ENCODE data around the gene HNF1B.

The HNF1B gene

DNA sequence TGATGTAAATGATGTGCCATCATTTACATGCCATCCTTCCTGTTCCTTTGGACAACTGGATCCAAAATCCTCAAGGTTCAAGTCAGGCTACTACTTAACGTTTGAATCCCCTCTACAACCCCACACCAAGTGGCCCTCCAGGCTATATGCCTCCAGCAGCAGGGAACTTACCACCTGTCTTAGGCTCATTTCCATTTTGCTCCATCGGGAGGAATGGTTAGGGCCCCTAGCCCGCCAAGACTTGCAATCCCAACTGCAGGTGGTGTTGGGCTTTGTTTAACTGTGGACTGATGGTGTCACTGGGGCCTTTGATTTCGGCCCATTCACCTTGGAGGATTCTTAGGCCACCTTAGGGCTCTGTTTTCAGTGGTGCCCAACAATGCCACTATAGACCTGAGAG is 9.7 kb downstream of the HNF1B start:
- no peak for DNase-seq (ENCODE audit: low spot score)

DNA sequence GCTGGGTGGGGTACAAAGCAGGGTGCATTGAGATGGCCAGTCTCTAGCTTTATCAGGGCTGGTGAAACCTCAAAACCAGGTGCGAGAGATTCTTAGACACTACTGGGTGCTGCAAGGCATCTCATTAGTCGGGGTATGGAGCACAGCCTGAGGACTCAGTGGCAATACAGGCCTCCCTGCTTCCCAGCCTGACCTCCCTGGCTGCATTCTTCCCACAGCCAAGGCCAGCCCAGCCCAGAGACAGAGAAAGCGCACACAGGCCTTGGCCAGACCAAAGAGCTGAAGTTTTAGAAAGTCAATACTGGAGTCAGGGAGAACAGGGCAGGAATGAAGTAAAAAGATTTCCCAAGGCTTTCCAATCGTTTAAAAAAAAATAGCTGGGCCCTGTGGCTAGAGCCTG is 12.5 kb downstream of the HNF1B start:
- no peak for DNase-seq (ENCODE audit: low spot score)

DNA sequence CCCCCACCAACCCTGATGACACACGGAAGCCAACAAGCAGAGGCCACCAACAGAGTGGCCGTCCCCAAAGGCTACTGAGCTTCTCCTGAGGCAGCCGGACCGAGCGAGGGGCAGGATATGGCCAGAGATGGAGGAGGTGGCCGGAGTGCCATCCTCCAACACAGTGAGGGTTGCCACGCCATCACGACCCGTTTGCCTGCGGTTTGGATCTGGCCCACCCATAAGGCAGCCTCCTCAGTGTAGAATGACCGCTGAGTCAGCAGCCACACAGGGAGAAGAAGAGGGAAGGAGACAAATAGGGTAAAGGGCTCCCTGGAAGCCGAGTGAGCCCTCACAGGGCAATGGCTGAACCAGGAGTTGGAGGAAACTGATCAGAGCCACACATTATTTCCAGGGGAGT is 13.8 kb downstream of the HNF1B start:
- DNase-seq (ENCODE audit: low spot score) = no peak

DNA sequence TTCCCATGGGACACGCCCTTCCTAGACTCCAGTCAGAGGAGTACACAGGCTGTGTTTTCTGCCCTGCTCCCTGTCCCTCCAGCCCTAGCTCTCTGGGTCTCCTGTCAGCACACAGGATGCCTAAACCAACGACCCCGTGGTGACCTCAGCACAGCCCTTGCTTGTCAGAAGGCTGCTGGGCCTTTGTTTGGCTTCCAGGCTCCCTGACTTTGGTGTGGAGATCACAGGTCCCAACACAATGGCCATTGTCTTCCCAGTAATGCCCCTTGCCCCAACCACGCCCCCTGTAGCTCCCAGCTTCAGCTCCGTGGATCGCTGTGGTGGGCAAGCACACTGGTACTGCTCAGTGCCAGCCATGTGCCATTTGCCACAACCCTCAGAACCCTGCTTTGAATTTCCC is 15.0 kb downstream of the HNF1B start:
- no peak for DNase-seq (ENCODE audit: low spot score)

DNA sequence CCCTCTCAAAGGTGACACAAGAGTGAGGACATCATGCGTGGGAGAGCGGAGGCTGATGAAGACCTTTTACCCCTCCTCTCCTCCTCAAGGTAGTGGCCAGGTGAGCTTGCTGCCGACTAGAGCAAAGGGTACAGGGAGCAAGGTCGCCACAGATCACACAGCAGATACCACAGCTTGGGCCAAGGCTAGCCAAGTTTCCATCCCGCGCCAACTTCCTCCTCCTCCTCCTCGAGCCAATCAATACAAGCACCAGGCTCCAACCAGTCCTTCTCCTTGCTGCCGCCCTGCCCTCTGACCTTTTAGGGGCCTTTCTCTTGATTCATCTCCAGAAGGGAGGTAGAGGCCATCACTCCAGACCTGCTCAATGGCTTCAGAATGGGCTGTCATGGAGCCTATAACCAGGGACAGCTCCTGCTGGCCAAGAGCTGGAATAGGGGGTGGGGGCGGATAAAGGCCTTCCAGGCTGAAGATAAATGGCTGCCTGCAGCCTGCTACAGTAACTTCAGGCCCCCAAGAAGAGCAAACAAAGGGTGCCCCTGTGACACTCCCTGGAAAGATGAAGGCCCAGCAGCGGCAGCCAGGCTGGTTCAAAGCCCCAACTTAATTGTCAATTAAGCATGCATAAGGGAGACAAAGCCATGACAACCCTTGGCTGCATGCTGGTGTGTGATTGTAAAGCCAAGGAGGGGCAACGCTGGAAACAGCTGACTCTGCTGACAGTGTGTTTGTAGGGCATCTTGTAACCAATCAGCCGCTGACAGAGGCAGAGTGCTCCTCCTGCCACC is 17.8 kb downstream of the HNF1B start:
- DNase-seq (ENCODE audit: low spot score) = no peak

DNA sequence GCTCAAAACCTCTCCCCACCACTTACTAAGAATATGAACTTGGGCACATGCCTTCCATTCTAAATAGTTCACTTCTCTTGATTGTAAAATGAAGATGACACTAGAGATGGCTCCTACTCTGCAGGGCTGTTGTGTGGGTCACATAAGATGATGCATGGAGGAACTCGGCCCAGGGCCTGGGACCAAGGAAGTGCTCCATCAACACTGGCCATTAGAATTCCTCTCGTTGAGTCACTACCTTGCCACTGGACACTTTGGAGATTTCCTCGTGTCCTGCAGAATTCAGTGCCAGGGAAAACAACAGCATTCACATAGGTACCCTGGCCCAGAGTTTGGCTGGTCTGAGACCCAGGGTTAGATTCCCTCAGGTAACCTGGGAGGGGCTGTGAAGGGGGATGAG is 18.6 kb downstream of the HNF1B start:
- no peak for DNase-seq (ENCODE audit: low spot score)

DNA sequence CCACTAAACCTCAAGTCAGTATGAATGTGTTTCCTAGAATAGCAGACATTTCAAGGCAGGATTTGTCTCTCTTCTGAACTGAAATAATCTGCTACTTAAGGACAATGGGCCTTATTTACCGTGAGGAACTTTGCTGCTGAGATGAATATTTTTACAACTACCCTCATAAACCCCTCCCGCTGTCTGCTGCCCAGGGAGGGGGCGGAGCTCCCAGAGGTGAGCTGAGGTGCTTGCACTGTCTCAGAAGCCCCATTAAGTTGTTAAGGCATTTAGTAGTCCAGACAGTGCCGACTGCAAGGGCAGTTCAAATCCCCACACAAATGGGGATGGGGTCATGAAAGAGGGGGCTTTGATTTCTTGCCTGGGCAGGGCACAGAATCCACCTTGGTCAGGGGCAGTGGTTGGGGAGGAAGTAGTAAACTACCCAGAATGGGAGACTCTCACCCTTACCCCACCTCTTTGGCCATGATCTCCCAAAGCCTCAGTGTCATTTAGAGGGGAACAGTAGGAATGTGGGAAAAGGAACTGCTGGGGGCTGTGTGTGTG is 19.2 kb downstream of the HNF1B start:
- no peak for DNase-seq (ENCODE audit: low spot score)

DNA sequence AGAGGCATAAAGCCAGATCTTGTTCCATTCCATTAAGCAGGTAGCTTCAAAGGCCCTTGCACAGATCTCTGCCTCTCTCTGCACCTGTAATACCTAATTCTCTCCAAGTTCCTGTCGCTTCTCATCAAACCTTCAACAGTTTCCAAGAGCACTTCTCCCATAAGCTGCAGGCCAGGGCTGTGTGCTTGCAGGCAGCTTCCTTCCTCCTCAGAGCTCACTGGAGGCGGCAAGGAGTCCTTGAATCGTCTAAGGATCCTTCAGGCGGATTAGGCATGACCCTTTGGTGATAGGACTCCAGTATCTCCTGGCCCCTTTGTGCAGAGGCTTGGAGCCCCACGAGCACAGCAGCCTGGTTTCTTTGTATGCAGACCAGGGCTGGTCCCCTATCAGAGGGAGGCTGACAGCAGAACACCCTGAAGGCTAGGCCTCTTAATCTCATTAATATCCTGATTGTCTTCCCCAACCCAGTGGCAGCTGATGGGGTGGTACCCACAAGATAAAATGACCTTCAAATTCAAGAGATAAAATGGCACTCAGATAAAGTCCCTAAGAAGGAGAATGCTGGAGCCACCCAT is 19.8 kb downstream of the HNF1B start:
- no peak for DNase-seq (ENCODE audit: low spot score)

DNA sequence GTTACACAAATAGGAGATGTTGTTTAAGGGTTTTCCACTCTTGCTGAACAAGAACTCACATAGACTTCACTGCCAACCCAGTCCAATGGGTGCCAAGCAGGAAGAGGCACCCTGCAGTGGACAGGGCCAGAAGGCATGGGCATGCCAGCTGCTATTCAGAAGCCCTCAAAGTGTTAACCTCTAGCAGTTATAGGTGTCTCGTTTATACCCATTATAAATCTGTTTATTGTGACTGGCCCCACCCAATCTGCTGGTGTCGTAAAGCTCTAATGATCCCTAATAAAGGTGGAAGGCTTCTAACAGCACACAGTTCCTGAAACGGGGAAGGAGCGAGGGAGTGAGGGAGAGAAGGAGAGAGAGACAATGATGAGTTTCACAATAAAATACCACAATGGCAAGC is 23.9 kb downstream of the HNF1B start:
- no peak for DNase-seq (ENCODE audit: low spot score)

DNA sequence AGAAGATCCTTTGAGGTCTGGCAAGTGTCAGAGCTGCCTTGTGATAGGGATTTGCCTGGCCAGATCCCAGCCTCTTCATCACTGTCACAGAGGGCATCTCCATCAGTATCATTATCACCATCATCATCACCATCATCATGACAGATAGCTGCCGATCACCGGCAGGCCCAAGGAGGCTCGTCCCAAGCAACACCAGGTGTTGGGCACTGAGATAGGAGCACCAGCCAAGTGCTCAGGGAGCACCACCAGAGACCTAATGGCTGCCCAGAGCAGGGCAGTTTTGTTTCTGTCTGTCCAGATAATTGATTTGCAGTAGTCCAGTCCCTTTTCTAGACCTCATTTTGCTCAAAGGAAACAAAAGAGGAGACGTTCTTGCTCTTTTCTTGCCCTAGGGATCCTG is 25.0 kb downstream of the HNF1B start:
- no peak for DNase-seq (ENCODE audit: low spot score)

DNA sequence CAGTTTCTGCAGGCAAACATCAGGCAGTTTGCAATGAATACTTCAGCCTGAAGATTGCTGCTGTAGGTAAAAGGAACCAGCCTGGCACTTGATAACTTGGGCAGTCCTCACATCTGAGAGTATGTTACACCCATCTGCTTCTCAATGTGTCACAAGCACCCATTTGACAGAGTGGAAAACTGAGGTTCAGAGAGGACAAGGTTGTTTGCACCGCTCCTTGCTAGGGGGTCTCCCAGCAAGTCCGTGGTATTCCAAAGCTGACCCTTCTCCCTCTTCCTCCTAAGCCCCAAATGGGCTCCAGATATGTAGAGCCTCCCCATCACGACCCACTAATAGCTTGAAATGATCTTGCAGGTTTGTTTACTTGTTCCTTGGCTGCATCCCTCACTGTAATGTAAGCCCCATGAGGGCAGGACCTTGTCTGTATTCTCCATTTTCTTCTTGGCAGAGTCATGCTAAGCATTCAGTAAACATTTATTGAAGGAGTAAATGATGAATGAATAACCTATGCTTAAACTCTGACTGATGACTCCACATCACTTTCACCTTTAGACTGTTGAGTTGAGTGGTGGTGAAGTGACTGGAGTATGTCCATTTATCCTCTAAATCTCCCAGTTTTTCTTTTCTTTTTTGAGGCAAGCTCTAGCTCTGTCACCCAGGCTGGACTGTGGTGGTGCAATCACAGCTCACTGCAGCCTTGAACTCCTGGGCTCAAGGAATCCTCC is 26.4 kb downstream of the HNF1B start:
- DNase-seq (ENCODE audit: low spot score) = no peak

DNA sequence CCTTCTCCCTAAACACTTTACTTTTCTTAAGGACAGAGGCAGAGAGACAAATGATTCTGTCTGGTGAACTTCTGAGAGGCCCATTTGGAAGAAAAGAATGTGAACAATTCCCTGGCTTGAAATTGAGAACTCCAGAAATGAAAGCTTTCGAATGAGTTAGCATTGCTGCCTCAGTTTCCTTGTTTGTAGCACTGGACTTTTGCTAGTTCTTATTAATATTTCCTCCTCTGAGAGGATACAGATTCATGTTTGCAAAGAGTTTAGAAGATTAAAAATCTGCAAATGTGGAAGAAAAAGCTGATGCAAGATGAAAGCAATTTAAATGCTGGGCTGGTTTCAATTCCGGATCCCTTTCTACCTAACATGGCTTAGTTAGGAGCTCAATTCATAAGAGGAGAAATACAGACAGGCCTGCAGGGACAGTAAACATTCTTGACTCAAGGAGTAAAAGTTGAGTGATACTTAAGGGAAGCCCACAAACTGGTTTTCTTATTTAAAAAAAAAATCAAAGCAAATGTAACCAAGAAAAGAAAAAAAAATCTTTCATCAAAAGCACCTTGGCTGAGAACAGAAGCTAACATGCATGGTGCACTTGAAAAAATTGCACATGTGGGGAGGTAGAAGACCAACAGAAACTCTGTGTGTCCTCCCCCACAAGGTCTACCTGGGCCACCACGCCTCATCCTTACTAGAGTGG is 27.1 kb downstream of the HNF1B start:
- no peak for DNase-seq (ENCODE audit: low spot score)

DNA sequence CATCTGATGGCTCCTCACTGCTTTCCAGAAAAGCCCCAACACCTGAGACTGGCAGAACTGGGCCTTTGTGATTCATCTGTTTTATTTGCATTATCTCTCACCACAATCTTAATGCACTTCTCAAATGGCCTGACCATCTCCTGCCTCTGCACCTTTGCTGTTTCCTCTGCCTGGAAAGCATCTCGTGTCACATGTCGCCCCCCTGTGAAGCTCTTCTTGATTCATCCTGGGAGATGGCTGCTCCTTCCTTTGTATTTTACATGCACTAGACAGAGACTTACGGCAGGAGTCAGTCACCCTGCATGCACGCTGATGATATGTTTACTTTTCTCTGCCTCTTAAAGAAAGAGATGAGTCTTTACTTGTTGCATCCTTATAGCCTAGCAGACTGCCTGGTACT is 30.0 kb downstream of the HNF1B start:
- no peak for DNase-seq (ENCODE audit: low spot score)

DNA sequence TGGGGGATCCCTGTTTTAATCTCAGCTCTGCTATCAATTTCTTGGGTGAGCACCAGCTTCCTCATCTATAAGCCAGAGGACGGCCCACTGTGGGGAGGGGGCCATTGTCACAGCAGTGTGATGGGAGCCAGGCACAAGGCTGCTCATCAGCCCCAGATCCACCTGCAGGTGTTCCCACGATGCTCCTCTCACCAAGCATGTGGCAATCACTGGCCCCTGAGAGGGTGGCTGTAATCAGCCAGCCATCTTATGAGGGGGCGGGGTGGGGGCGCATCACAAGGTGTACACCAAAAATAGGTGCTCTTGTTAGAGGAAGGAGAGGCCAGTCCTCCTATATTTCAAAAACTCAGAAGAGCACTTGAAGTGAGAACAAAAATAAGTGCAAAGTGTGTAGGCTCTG is 31.2 kb downstream of the HNF1B start:
- DNase-seq (ENCODE audit: low spot score) = no peak

DNA sequence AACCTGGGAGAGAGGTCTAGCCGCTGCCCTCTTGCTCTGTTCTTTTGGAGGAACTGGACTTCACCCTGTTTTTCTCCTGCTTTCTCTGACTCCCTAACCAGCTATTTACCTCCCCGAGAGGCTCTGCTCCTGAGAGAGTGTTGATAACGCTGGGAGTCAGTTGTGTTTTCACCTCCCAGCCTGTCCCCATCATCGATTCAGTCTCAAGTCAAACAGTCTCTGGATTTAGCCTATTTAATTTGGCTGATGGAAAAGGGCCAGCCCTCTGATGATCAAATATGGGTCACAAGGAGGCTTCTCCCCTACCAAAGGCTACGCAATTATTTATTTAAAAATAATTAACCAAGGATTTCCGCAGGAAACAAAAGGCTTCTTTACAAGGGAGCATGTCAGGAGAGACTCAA is 31.8 kb downstream of the HNF1B start:
- no peak for DNase-seq (ENCODE audit: low spot score)

DNA sequence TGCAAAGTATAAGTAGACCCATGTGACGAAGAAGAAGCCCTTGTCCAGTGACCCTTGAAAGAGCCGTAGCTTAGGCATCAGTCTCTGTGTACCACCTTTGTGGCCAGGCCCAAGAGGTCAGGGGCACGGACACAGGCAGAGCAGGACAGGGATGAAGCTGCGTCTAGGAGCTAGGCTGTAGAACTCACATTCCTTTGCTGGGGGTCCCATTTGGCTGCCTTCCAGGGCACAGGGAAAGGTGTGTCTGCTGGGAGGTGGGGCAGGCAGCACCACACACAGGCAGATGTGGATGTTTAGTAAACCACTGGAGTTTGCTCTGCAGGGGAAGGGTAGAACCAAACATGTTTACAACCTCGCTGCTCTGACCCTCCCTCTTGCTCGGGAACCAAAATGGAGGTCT is 33.7 kb downstream of the HNF1B start:
- DNase-seq (ENCODE audit: low spot score) = no peak

DNA sequence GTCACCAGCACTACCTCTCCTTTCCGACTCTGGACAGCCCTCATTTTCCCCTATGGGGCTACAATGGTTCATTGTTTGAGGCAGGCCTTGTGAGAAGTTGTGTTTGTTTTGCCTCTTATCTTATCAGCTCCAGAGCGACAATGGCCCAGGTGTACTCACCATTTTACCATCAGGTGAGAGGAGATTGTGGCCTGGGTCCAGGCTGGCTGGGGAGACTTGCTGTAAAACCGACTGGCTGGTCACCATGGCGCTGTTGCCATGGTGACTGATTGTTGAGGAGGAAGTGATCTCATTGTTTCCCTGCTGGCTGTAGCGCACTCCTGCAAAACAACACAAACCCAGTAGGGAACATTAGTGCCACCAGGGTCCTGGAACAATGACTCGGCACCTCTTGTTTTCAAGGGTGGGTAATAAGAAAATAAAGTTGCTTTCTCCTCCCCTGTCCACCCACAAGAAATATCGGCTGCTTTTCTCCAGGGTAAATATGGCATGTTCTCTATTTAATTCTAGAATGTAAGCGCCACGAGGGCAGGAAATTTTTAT is 34.4 kb downstream of the HNF1B start:
- DNase-seq (ENCODE audit: low spot score) = peak; percentile 40

DNA sequence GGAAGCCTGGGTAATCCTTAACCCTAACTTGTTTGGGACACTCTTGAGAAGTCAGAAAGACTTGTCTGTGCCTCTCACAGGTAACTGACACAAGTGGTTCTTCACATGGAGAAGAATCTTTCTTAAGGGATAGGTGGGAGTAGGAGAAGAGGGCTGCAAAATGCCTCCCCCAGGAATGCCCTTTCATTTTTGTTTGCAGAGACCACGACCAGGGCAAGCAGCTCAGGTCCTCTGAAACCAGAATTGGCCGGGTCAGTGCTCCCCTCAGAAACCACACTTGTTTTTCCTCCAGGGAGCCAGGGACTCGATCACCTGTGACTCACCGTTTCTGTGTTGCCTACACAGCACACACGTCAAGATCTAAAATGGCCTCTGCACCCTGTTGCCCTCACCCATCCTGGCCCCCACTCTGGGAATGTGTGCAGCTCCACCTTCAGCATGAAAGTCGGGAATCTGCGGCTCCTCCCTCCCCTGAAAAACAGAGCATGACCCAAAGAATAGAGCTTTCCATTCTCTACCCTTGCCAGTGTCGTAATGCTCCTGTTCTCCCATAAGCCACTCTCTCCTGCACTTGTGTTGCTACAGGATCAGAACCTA is 36.1 kb downstream of the HNF1B start:
- no peak for DNase-seq (ENCODE audit: low spot score)

DNA sequence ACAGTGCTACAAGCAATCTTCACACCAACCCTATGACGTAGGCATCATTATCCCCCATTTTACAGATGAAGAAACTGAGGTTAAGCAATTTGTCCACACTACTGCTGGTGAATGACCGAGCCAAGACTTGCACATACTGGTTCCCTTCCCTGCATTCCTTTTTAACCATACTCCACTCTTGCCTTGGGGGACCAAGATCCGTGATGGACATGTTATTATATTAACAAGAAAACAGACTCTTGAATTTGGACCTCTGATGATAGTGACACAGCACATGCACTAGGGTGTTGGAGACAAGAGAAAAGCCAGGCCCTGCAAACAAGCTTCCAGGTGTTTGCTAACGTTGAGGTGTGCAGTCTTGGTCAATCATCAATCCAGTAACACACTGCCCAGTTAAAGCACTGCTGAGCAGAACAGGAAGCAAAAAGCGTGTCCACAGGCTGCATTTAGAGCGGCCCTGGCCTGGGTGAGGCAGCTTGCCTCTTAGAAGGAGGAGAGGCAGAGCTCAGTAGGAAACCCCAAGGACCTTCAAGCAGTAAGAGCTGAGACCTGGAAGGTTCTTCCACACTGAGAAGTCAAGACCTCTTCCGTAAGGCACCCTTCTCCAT is 36.7 kb downstream of the HNF1B start:
- DNase-seq (ENCODE audit: low spot score) = no peak

DNA sequence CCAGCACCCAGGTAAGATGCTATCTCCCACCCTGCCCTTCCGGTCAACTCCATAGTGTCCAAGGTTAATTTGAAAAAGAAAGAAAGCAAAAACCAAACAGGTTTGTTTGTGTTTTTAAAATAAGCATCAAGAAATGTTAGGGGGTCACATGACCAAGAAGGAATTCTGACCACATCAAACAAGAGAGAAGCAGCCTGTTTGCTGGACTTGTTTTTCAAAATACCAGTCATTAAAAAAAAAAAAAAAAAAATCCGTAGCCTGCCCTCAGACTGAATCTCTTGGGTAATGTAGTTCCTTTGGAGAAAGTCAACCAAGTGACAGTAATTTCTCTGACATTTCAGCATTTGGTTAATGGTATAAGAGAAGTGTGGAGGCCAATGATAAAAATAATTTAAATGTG is 38.4 kb downstream of the HNF1B start:
- DNase-seq (ENCODE audit: low spot score) = peak; percentile 33

DNA sequence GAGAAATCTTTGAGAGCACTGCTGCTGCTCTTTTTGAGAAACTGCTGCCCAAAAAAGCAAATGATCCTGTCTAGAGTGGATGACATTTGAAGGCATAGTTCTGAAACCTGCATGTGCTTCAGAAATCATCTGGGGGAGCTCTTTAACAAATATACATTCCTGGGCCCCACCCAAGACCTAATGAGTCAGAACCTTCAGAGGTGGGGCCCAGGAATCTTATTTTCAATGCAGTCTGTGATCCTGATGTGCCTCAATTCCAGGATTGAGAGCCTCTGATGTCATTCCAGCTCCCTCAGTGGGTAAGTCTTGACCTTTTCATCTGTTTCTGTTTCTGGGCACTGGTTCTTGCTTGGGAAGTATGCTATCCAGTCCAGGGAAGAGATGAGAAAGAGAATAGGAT is 42.3 kb downstream of the HNF1B start:
- DNase-seq (ENCODE audit: low spot score) = no peak

Data from COLO829 (cell line).